HG03095 (cell line): Measurements from ENCODE around the gene SLC12A9.
A peak's percentile ranks its signal among the peaks of the same experiment; 100 is the strongest.

ENCODE experiments used
- ATAC-seq: cut with Tn5 transposase; IDR thresholded peaks from one replicate; pipeline ENCODE4 v1.9.1; 2021; ENCODE audit warnings: moderate library complexity; ENCODE audit not compliant: unreplicated experiment

Gene SLC12A9

GRCh38 chr7:100860702-100861615 lies 8.4 kb downstream of the SLC12A9 start:
- no peak for ATAC-seq

- ATAC-seq = no peak
Measured at GRCh38 chr7:100861616-100861985, 9.1 kb downstream of the SLC12A9 start.

GRCh38 chr7:100863406-100863950 lies 11.0 kb downstream of the SLC12A9 start:
- ATAC-seq = no peak

GRCh38 chr7:100864263-100864845 lies 11.8 kb downstream of the SLC12A9 start:
- ATAC-seq = no peak

- ATAC-seq = no peak
Measured at GRCh38 chr7:100865372-100865911, 12.9 kb downstream of the SLC12A9 start.

GRCh38 chr7:100865938-100866728 lies 13.6 kb downstream of the SLC12A9 start:
- ATAC-seq = no peak

GRCh38 chr7:100866729-100867039 lies 14.2 kb downstream of the SLC12A9 start:
- no peak for ATAC-seq

GRCh38 chr7:100867040-100867775 lies 14.7 kb downstream of the SLC12A9 start, which contains the start of gene TRIP6:
TSS of gene TRIP6 (plus strand) at chr7:100867387. CDS start at chr7:100867498, 111 bp downstream.
- no peak for ATAC-seq

GRCh38 chr7:100867776-100868485 lies 15.4 kb downstream of the SLC12A9 start:
- ATAC-seq = no peak

- no peak for ATAC-seq
Measured at GRCh38 chr7:100873599-100874299, 21.2 kb downstream of the SLC12A9 start.

- ATAC-seq = no peak
Measured at GRCh38 chr7:100874300-100874576, 21.7 kb downstream of the SLC12A9 start.

GRCh38 chr7:100874577-100875355 lies 22.3 kb downstream of the SLC12A9 start, which contains the start of gene SRRT:
TSS of gene SRRT (plus strand) at chr7:100875103. CDS start at chr7:100875591, 488 bp downstream.
- peak; percentile 90 for ATAC-seq

- peak; percentile 14 for ATAC-seq
Measured at GRCh38 chr7:100875356-100875751, 22.8 kb downstream of the SLC12A9 start.

GRCh38 chr7:100878013-100878412 lies 25.5 kb downstream of the SLC12A9 start:
- ATAC-seq = no peak

- no peak for ATAC-seq
Measured at GRCh38 chr7:100878685-100879084, 26.2 kb downstream of the SLC12A9 start.

GRCh38 chr7:100879685-100880261 lies 27.3 kb downstream of the SLC12A9 start:
- no peak for ATAC-seq

- ATAC-seq = no peak
Measured at GRCh38 chr7:100880645-100881044, 28.1 kb downstream of the SLC12A9 start.

GRCh38 chr7:100881136-100881535 lies 28.6 kb downstream of the SLC12A9 start:
- no peak for ATAC-seq
